Body of pancreas (tissue), 4 donors: ENCODE results near the gene PSIP1.

ENCODE experiments used
- CTCF ChIP-seq, 7 experiments: fragments of 450-650 bp in 4 of 7; fragments of 200-600 bp in 3 of 7; sonication (generic) in 3 of 7; IDR thresholded peaks; one replicate each; pipeline ENCODE4 v1.5.1; 2016 to 2019; ENCODE audit warnings: antibody characterized with exemption in 7 of 7
- POLR2A ChIP-seq, 3 donors: fragments of 450-650 bp; IDR thresholded peaks; one replicate each; pipeline ENCODE4 v1.6.1; 2016; ENCODE audit warnings: antibody characterized with exemption in 3 of 3, mild to moderate bottlenecking in 2 of 3

GRCh38 chr9:15491950-15492349, 18.8 kb downstream of the PSIP1 start:
- TF ChIP-seq CTCF (IDR thresholded peaks at IDR 0.05) (no peak), POLR2A (IDR thresholded peaks at IDR 0.05) (no peak)
